Activated CD4-positive, alpha-beta T cell treated with anti-CD3 and anti-CD28 coated beads, Interleukin-2, amount 50 U/mL, for 24 hours (primary cell): Measurements from ENCODE around the gene ALPL.

Experiments
- DNase-seq, 2 donors: peaks; one replicate each; pipeline ENCODE4 v3.0.0-alpha.2; 2020; ENCODE audit warnings: low read depth in 1 of 2, low spot score in 1 of 2

Gene ALPL

DNA sequence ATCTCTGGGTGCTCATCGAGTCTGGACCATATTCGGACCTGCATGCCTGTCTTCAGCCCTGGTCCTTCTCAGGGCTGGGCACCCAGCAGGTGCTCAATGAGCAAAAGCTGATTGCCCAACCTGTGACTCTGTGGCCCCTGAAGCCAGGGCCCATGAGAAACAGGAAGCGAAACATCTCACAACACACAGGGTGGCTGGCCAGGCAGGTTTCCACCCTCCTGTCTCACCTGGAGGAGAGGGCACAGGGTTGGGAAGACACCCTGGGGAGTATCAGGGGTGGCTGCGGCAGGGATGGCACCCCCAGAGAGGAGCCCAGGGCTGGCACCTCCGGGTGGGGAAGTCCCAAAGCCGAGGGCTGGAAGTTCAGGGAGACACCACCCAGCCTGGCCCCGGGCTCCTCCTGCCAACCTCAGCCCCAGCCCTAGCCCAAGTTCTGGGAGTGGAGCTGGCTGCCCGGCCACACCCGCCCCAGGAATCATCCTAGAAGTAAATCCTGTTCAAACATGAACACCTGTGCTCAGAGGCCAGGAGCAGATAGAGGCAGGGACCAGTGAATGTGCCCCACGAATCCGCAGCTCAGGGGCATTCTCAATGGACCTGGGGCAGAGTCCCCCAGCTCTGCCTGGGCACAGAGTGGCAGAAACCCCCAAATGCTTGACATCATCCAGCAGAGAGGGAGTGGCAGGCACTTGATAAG lies 105.3 kb downstream of the ALPL start:
- no peak for DNase-seq

DNA sequence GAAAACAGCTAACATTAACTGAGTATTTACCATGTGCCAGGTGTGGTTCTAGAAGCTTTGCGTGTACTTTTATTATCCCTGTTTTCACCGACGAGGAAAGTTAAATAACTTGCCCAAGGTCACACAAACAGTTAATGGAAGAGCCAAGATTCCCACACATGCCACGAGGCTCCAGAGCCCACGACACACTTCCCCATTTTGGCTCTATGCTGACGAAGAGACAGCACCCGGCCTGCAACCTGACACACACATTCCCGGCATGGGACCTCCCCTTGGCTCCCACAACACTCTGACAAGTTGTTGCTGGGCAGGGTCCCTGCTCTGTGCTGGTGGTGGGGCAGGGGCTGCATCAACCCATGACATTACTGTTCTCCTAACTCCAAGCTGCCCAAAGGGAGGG lies 107.1 kb downstream of the ALPL start:
- DNase-seq: no peak

DNA sequence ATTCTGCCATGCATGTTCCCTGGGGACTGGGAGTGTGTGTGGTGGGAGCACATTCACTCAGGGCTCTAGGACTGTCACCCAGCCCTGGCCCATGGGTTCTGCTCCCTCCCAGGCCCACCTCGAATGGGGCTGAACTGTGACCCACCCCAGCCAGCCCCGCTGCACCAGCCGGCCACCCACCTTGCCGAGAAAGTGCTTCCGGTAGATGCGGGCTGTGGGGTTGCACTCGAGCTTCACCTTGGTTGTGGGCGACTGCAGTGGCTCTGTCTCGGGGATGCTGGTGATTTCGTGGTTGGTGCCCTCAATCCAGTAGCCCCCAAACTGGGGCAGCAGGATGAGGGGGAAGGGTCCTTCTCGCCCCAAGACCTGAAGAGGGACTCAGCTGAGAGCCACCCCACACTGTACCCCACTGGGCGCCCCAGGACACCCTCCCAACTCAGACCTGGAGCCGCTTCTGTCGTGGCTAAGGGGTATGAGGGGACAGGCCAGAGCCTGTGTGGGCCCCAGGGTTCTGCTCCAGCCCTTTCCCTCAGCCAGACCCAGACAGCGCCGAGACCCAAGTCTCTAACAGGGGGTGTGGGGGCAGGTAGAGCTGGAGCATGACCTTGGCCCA lies 108.0 kb downstream of the ALPL start:
- no peak for DNase-seq

DNA sequence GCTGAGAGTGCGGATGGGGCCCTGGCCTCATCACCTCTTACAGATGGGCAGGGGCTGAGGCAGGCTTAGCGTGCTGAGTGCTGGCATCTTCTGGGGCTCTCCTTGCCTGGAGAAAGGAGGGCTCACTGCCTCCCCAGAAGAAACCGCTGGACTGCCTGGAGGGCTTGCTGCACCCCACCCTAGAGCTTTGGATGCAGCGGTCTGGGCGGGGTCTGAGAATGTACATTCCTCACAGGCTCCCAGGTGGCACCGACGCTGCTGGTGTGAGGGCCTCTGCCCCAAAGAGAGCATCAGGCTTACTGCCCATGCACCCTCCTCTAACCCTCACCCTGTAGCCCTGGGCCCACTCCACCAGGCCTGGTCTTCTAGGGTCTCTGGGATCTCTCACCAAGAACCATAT lies 108.8 kb downstream of the ALPL start:
- DNase-seq: no peak

DNA sequence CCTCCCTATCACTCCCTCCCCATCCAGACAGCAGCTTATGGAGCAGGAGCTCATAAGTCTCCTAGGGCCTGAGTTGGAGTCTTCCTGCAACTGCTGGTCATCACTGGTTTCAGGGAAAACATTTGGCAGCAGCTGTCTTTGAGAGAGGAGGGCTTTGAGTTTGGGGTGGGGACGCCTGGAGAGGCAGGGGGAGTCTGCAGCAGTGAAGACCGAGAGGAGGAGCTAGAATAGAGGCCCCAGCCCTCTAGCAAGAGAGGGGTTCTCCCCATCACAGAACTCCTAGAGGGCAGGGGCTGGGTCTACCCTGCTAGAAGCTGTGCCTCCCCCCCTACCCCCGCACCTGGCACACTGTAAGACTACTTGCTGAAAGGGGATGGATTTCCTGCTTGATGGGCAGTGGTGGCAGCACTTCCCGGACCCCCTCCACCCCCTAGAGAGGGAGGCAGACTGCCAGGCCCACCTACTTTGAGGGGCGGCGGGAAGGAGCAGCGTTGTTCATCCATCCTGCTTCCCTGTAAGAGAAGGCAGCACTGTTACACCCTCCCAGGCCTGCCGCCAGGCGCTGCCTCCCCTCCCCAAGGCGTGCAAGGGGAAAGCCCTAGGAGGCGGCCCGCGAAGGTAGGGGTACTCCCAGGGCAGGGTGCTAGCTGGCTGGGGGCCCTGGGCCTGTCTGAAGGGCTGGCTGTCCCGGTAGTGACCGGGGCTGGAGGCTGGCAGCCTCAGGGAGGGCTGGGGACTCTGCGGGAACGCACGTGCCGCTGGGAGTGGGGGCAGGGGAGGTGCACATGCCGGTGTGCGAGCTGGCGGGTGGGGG lies 109.5 kb downstream of the ALPL start:
- no peak for DNase-seq

DNA sequence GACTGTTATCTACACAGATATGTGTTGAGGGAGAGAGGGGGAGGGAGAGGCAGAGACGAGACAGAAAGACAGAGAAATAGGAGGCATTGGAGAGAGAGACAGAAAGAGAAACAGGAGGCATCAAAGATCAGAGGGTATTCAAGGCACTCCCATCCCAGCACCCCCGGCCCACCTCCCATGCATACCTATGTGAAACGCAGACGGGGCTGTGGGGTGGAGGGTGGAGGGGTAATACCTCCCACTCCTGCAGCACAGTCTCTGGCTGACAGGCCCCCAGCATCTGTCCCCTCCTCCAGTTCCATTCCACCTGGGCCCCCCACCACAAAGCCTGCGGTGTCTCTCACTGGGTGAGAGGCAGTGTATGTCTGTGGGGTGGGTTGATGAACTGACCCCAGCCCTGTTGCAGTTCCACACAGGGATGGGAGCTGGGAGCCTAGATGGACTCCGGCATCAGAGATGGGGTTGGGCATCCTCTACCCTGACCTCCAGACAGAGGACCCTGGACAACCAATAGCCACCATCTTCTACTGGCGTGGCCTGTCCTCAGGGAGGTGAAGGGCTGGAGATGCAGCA lies 110.2 kb downstream of the ALPL start:
- no peak for DNase-seq

DNA sequence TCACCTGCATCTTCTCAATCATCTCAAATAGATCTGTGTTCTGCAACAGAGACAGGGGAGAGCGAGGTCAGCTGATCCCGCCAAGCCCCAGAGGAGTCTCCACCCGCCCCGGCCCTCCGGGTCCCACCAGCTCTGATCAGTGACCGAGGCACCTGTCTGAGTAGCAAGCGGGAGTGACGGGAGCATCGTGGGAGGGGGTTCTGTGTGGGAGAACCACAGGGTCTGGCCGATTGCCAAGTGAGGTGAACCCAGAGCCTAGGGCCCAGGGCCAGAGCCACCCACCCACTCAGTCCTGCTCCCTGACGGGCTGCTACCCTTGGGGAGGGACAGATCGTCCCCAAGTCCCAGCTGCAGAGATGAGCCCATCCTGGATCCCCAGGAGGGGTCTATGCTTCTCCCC lies 110.8 kb downstream of the ALPL start:
- no peak for DNase-seq

DNA sequence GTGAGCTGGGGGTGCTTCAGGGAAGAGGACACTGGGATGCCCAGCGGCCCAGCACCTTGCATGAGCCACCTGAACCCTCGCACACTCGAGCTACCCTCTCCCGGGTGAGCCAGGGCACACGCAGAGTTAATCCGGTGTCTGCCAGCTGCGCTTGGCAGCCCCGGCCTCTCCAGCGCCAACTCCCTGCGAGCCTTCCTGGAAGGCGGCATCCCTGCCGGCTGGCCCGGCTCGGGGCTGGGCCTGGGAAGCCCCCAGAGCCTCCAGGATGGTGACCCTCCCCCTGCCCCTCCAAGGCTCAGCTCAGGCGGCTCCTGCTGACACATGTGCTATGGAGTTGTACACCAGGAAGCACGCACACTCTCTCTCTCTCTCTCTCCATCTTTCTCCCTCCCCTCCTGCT lies 111.3 kb downstream of the ALPL start:
- DNase-seq: no peak

DNA sequence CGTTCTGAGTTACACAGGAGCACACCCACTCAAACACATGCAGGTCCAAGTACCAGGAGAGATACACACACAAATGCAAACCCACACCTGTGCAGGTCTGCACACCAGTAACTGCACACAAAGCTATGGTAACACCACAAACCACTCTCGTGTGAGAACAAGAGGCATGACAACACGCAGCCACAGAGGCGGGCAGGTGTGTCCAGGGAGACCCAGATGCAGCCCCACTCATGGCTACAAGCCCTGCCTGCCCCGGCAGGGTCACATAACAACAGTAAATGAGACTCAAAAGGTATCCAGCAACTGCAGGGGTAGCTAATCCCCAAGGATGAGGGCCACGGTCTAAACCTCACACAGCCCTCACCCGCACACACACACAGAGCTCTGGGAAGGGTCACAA lies 111.8 kb downstream of the ALPL start:
- no peak for DNase-seq

DNA sequence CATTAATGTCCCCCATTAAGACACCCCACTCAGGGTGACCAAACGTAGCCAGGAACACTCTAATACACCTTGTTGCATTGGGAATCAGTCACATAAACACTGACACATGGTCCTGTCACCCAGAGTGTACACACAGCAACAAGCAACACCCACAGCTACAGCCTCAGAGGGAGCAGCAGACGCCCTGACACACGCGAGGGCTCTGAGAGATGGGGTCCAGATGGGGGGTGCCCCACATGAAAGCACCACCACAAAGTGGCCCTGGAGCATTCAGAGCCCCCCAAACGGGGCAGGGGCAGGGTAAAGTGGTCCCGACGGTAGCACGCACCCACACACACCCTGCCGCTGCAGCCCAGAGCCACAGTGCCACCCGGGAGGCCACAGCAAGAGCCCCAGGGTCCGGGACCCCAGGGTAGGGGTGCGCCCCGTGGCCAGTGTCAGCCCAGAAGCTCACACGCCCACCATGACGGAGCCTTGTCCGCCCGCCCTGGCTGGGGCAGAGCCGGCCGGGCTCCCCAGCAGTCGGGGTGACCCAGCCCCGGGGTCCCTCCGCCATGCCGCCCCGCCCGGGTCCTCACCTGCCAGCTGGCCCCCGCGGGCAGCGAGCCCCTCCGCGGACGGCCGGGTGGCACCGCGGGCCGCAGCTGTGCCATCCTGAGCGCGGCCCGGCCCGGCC lies 112.7 kb downstream of the ALPL start:
- no peak for DNase-seq

DNA sequence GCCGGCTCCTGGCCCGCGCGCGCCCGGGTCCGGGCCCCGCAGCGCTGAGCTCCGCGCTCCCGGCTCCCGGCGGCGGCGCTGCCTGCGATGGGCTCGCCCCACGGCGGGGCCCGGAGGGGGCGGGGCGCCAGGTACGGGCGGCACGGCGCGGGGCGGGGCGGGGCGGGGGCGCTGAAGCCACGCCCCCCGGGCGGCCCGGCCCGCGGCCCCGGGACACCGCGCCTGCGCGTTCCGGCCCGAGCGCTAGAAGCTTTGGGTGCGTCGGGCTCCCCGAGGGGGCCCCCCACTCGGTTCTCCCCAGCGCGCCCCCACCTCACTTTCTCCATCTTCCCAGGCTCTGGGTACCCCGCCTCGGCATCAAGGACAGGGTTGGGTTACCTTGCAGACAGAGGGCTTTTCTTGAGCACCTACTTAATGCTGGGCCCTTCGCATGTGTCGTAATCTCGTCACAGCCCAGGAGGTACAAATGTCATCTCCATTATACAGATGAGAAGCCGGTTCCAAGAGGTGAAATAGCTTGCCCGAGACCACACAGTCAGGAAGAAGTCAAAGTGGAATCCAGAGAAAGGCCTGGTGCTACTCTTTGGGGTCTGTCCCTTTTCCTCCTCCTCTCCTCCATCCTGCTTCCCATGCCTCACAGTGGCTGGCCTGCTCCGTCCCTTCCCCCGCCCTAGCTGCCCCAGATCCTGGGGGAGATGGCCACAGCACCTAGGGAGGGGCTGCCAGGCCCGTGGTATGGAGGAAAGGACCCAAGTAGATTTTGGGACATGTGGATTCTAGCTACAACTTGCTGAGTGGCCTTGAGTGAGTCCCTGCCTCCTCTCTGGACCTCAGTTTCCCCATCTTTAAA lies 113.5 kb downstream of the ALPL start:
- DNase-seq: peak in 1 of 2 donors; percentile 27

DNA sequence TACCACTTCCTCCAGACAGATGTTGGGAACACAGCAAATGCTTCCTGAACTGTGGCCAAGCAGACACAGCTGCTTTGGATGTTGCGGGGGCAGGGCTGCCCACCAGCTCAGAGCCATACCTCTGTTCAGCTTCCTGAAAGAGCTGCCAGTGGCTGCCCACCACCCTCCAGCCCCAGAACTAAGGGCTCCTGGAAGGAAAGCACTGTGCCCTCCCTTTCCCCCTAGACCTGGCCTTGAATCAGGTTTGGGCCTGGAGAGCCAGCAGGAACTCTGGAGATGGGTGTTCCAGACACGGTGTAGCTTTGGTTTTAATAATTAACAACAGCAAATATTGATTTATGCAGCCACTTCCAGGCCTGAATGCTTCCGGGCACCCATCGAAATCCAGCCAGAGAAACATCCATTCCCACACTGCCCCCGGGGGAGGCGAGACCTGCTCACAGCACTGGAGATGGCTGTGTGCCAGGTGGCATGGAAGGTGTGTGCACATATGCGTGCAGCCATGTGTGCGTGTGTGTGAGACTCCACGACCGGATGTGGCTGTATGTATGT lies 114.3 kb downstream of the ALPL start:
- no peak for DNase-seq

DNA sequence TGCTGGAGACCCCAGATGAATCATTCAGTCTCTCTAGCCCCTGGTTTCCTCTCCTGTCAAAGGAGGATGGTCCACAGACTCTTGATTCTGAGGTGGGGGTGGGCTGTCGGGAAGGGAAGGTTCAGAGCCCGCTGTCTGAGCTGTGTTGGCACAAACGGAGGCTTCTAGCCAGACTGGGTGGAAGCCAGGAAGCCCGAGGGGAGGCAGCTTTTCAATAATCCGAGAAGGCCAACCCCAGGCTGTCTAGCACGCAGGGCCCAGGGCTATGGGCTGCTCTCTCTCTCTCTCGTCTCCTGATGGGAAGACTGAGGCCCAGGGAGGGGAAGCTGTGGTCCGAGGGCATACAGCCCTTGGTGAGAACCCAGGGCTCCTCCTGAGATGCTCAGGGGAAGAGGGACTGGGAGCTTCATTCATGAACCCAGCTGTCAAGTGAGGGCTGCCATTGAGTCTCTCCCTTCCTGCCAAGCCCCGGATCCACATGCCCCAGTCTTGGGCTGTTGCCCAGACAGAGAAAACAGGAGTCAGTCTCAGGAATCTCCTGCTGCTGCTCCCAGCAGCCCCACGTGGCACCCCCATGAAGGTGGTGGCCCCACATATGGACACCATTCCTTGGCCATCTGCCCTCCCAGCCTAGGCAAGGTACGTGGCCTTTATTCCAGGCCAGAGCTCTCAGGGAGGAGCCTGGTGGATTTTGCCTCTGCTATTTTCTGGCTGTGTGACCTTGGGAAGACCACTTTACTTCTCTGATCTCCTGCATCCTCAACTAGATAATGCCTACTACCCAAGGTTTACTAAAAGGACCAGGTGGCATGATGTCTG lies 115.6 kb downstream of the ALPL start:
- DNase-seq: no peak

DNA sequence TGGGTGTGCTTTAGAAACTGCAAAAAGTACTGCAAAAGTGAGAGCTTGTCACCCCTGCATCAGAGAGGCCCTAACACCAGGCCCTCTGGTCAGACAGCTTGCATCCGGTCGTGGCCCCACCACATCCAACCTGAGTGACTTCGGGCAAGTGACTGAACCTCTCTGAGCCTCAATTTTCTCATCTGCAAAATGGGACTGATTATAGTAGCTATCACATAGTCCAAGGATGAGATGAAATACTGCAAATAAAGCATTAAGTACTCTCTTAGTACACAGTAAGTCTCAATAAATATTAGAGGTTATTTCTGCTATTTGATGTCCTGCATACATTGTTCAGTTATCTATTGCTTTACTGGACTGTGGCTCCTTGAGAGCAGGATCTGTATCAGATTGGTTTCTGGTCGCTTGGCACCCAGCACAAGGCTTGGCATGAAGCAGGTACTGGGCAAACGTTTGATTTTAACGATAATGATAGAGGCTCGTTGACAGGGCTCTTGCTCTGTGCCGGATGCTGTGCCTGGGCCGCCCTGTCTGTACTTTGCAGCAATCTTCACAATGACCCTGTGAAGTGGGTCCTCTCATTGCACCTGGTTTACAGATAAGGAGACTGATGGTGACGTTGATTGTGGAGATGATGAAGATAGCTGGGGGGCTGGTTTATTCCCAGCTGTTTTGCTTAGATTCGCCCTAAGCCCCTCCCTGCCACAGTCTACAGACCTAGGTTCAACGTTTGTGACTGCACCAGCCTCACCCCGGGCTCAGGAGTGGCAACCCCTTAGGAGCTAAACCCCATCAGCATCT lies 116.4 kb downstream of the ALPL start:
- DNase-seq: no peak

DNA sequence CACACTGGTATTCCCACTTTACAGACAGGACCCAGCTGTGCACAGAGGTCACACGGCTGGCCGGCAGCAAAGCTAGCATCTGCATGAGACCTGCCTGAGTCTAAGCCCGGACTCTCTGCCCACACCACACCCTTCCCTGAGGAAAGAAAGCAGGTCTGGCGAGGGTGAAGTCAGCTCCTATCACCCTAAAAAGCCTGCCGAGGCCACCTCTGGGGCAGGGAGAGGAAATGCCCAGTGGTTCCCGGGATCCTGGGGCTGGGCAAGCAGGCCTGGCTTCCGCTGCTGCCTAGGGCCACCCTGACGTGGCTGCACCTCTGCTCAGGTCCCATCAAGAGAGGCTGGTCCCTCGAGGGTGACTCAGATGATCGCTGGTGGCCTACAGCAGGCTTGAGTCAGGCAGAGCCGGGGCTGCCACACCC lies 117.7 kb downstream of the ALPL start:
- DNase-seq: no peak
